Measurements from ENCODE around the gene FAM161A.
"Not testable (repeated sequence)": the region's sequence is repeated elsewhere in the genome, so short reads cannot be mapped to it uniquely, and the experiment has no call there.

The FAM161A gene

GRCh38 chr2:61841286-61841685 is 12.6 kb downstream of the FAM161A start:
- no peak for DNase-seq

GRCh38 chr2:61834893-61835292 is 19.0 kb downstream of the FAM161A start:
- DNase-seq, result no peak

- no peak for DNase-seq
Measured at GRCh38 chr2:61833971-61834370, 19.9 kb downstream of the FAM161A start.

GRCh38 chr2:61832183-61832841 is 21.5 kb downstream of the FAM161A start:
- no peak for DNase-seq

GRCh38 chr2:61822255-61822654 is 31.6 kb downstream of the FAM161A start:
- DNase-seq, result no peak

- DNase-seq, result no peak
Measured at GRCh38 chr2:61816480-61817355, 37.1 kb downstream of the FAM161A start.

GRCh38 chr2:61814539-61815160 is 39.2 kb downstream of the FAM161A start:
- DNase-seq, result no peak

GRCh38 chr2:61813314-61813713 is 40.5 kb downstream of the FAM161A start:
- DNase-seq, result not testable (repeated sequence)

- no peak for DNase-seq
Measured at GRCh38 chr2:61811821-61812220, 42.0 kb downstream of the FAM161A start.

- DNase-seq, result not testable (repeated sequence)
Measured at GRCh38 chr2:61810203-61810602, 43.7 kb downstream of the FAM161A start.

- DNase-seq, result not testable (repeated sequence)
Measured at GRCh38 chr2:61808693-61809092, 45.2 kb downstream of the FAM161A start.

GRCh38 chr2:61807036-61807757 is 46.7 kb downstream of the FAM161A start:
- no peak for DNase-seq

GRCh38 chr2:61802548-61802947 is 51.3 kb downstream of the FAM161A start:
- DNase-seq, result no peak

GRCh38 chr2:61799099-61799498 is 54.8 kb downstream of the FAM161A start:
- no peak for DNase-seq

- not testable (repeated sequence) for DNase-seq
Measured at GRCh38 chr2:61797446-61797845, 56.4 kb downstream of the FAM161A start.

GRCh38 chr2:61795408-61795807 is 58.5 kb downstream of the FAM161A start:
- DNase-seq, result no peak

- peak; percentile 79 for DNase-seq
Measured at GRCh38 chr2:61793389-61793836, 60.4 kb downstream of the FAM161A start.

GRCh38 chr2:61792355-61792890 is 61.4 kb downstream of the FAM161A start:
- DNase-seq, result no peak

GRCh38 chr2:61789807-61790602 is 63.9 kb downstream of the FAM161A start:
- no peak for DNase-seq

- DNase-seq, result no peak
Measured at GRCh38 chr2:61787941-61788563, 65.8 kb downstream of the FAM161A start.

GRCh38 chr2:61786876-61787275 is 67.0 kb downstream of the FAM161A start:
- DNase-seq, result no peak
